SK-N-SH treated with all-trans-retinoic acid at 6 μM for 48 hours (cell line): Measurements from ENCODE around the gene JUND.

Experiments
- OSR1 ChIP-seq: fragments of 250-450 bp; sonication (Bioruptor Pico); IDR thresholded peaks from 2 replicates; pipeline ENCODE4 v1.8.0; 2022; ENCODE audit warnings: moderate library complexity, mild to moderate bottlenecking, inconsistent platforms
- PPARA ChIP-seq: fragments of 250-450 bp; sonication (Bioruptor Pico); IDR thresholded peaks from 2 replicates; pipeline ENCODE4 v1.5.0; 2020; ENCODE audit warnings: mild to moderate bottlenecking, borderline replicate concordance
- TCF4 ChIP-seq: fragments of 250-450 bp; sonication (Bioruptor Pico); IDR thresholded peaks from 2 replicates; pipeline ENCODE4 v1.8.0; 2021; ENCODE audit warnings: mild to moderate bottlenecking, moderate library complexity, borderline replicate concordance
- TOX ChIP-seq: fragments of 250-450 bp; sonication (Bioruptor Pico); IDR thresholded peaks from 2 replicates; pipeline ENCODE4 v1.8.0; 2021; ENCODE audit warnings: mild to moderate bottlenecking, moderate library complexity, borderline replicate concordance
- ZNF70 ChIP-seq: fragments of 450-650 bp; formaldehyde crosslinking; IDR thresholded peaks from 2 replicates; pipeline ENCODE4 v1.5.0; 2020; ENCODE audit warnings: mild to moderate bottlenecking, moderate library complexity
- TF ChIP-seq, protein P1 (sequence below): fragments of 250-450 bp; sonication (Bioruptor Pico); IDR thresholded peaks from 2 replicates; pipeline ENCODE4 v1.5.1; 2020; ENCODE audit warnings: low read depth, mild to moderate bottlenecking, moderate library complexity
- TF ChIP-seq, protein P2 (sequence below): fragments of 250-450 bp; sonication (Bioruptor Pico); IDR thresholded peaks from 2 replicates; pipeline ENCODE4 v1.5.0; 2020; ENCODE audit warnings: mild to moderate bottlenecking, moderate library complexity

DNA sequence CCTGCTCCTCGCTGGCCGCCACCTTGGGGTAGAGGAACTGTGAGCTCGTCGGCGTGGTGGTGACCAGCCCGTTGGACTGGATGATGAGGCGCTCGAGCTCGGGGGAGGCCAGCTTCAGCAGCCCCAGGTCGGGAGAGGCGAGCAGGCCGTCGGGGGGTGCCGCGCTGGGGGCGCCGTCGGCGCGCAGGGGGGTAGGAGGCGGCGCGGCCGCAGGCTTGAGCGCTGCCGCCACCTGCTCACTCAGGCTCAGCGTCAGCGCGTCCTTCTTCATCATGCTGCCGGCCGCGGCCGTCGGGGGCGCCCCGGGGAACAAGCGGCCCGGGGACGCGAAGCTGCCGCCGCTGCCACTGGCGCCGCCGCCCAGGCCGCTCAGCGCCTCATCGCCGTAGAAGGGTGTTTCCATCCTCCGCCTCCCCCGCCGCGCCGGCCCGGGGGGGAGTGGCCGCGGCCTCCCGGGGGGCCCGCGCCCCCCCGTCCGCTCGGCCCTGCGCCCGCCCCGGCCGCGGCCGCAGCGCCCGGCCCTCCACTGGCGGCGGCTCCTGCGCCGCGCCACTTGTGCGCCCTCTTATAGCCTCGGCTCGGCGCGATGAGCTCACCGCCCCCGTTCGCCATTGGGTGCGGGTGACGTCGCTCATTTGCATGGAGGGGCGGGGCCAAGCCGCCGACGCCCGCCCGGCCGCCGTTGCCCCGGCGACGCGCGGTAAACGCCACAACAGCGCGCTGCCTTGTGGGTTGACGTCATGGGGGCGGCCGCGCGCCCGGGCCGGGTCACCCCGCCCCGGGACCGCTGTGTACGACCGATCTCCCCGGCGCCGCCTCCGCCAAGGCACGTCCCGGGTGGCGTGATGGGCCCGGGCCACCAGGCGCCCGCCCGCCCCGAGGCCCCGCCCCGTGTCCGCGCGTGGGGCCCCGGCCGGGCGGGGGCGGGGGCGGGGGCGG lies at the start of gene JUND:
- TF ChIP-seq TOX (CRISPR knock-in tag) (no peak), OSR1 (CRISPR knock-in tag) (no peak), TCF4 (CRISPR knock-in tag) (no peak), PPARA (CRISPR knock-in tag) (no peak), ZNF70 (CRISPR knock-in tag) (no peak)
- TF ChIP-seq, protein P1, sequence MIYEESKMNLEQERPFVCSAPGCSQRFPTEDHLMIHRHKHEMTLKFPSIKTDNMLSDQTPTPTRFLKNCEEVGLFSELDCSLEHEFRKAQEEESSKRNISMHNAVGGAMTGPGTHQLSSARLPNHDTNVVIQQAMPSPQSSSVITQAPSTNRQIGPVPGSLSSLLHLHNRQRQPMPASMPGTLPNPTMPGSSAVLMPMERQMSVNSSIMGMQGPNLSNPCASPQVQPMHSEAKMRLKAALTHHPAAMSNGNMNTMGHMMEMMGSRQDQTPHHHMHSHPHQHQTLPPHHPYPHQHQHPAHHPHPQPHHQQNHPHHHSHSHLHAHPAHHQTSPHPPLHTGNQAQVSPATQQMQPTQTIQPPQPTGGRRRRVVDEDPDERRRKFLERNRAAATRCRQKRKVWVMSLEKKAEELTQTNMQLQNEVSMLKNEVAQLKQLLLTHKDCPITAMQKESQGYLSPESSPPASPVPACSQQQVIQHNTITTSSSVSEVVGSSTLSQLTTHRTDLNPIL (CRISPR knock-in tag) = no peak
- TF ChIP-seq, protein P2, sequence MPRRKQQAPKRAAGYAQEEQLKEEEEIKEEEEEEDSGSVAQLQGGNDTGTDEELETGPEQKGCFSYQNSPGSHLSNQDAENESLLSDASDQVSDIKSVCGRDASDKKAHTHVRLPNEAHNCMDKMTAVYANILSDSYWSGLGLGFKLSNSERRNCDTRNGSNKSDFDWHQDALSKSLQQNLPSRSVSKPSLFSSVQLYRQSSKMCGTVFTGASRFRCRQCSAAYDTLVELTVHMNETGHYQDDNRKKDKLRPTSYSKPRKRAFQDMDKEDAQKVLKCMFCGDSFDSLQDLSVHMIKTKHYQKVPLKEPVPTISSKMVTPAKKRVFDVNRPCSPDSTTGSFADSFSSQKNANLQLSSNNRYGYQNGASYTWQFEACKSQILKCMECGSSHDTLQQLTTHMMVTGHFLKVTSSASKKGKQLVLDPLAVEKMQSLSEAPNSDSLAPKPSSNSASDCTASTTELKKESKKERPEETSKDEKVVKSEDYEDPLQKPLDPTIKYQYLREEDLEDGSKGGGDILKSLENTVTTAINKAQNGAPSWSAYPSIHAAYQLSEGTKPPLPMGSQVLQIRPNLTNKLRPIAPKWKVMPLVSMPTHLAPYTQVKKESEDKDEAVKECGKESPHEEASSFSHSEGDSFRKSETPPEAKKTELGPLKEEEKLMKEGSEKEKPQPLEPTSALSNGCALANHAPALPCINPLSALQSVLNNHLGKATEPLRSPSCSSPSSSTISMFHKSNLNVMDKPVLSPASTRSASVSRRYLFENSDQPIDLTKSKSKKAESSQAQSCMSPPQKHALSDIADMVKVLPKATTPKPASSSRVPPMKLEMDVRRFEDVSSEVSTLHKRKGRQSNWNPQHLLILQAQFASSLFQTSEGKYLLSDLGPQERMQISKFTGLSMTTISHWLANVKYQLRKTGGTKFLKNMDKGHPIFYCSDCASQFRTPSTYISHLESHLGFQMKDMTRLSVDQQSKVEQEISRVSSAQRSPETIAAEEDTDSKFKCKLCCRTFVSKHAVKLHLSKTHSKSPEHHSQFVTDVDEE (CRISPR knock-in tag) = peak; percentile 43; the same call in 1 of the 2 replicates
